ENCODE results near the gene CCDC107.

Gene CCDC107

GRCh38 chr9:35686222-35687203, 28.4 kb downstream of the CCDC107 start:
- DNase-seq = no peak

GRCh38 chr9:35687306-35687705, 29.2 kb downstream of the CCDC107 start:
- DNase-seq = no peak

GRCh38 chr9:35687972-35688557, 30.0 kb downstream of the CCDC107 start:
- no peak for DNase-seq

- no peak for DNase-seq
These were observed 30.8 kb downstream of the CCDC107 start for GRCh38 chr9:35688558-35689541.

GRCh38 chr9:35689542-35690293, 31.6 kb downstream of the CCDC107 start, which contains the start of gene TPM2:
TSS of gene TPM2 (minus strand) at chr9:35689925. CDS start at chr9:35689817, 108 bp downstream.
- no peak for DNase-seq

GRCh38 chr9:35690294-35690613, 32.2 kb downstream of the CCDC107 start:
- DNase-seq = no peak

- DNase-seq = peak; percentile 10
These were observed 32.7 kb downstream of the CCDC107 start for GRCh38 chr9:35690614-35691333.

- no peak for DNase-seq
These were observed 33.2 kb downstream of the CCDC107 start for GRCh38 chr9:35691334-35691650.

GRCh38 chr9:35691757-35692301, 33.7 kb downstream of the CCDC107 start:
- DNase-seq = no peak

- no peak for DNase-seq
These were observed 37.9 kb downstream of the CCDC107 start for GRCh38 chr9:35695943-35696401.

GRCh38 chr9:35696520-35697215, 38.6 kb downstream of the CCDC107 start:
- peak; percentile 58 for DNase-seq

- no peak for DNase-seq
These were observed 39.4 kb downstream of the CCDC107 start for GRCh38 chr9:35697486-35697885.

GRCh38 chr9:35698231-35698630, 40.1 kb downstream of the CCDC107 start:
- no peak for DNase-seq

- DNase-seq = no peak
These were observed 41.9 kb downstream of the CCDC107 start for GRCh38 chr9:35700031-35700430.

- DNase-seq = no peak
These were observed 42.9 kb downstream of the CCDC107 start for GRCh38 chr9:35700942-35701341.

- DNase-seq = no peak
These were observed 44.6 kb downstream of the CCDC107 start for GRCh38 chr9:35702696-35703095.

GRCh38 chr9:35703906-35704672, 46.0 kb downstream of the CCDC107 start:
- DNase-seq = no peak

GRCh38 chr9:35705372-35705771, 47.3 kb downstream of the CCDC107 start:
- DNase-seq = no peak

- no peak for DNase-seq
These were observed 47.8 kb downstream of the CCDC107 start for GRCh38 chr9:35705836-35706430.

Measured in activated CD4-positive, alpha-beta T cell treated with anti-CD3 and anti-CD28 coated beads, Interleukin-2, amount 50 U/mL, for 1 hour (primary cell).